Raji (cell line): ENCODE results near the gene SHB.

Source experiments
- POLR2A ChIP-seq: IDR thresholded peaks from 2 replicates; pipeline ENCODE4 v1.6.1; 2011; ENCODE audit warnings: low read depth, low read length, control low read depth; ENCODE audit not compliant: insufficient read depth

Gene SHB

DNA sequence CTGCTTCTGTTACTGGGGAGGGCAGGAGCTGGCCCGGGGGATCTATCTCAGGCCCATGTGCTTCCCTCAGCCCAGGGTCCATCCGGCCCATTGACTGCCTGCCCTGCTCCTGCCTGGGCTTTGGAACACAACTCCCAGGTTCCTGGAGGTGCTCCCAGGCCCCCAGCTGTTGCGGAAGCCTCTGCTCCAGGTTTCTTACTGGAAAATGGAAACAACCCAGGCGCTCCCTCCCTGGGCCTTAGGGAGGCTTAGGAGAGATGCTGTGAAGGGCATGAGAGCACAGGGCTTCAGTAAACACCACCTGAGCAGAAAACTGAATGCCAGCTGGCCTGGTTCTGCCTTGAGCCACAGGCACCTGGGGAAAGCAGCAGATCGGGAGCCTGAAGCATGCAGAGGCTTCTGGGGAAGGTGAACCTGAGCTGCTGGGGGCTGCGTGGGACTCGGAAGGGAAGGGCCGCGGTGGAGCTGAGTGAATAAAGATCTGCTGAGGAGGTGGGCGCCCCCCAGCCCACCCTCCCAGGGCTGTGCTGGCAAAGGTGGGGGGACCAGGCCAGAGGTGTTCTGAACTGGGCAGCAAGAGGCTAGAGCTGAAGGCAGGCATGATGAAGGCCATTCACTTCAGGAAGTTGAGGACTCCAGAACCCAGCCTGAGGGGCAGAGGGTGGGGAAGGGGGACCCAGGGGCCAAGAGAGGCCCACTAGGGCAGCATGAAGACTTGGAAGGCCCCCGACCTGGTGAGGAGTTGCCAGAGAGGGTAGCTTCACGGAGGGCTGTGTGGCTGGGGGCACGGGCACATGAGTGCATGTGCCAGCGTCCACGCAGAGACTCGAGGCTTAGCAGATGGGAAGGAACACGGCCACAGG, 64.8 kb downstream of the SHB start:
- no peak for TF ChIP-seq POLR2A

DNA sequence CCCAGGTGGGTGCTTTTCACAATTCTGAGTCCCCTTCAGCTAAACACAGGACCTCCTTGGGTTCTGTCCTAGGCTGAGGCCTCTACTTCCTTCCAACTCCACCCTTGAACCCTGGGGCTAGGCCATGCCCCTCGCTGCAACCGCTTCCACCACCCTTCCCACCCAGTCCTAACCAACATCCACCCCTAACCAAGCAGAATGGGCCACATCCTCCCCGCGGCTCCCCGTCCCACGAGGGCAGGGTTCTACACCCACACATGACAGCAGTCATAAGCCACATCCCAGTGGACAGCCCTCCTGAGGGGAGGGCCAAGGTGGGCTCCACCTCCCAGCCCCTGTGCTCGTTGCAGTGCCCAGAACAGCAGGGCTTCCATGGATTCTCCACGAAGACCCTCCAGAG, 65.8 kb downstream of the SHB start:
- TF ChIP-seq POLR2A: no peak

DNA sequence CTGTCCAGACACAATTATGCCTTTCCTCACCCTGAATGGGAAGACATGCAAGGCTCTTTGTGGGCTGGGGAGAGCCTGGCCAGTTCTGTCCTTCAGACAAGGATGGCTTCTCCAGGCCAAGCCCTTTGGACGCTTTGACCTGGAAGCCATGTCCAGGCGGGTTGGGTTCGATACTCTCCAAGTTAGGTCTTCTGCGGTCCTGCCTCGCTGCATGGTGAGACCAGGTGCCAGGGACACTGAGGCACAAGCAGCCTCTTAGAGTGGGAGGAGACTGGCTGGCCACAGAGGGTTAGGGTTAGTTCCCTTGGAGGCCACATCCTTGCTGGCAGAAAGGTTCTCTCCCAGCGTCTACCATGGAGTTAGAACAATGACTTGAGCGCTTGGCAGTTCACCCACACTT, 67.6 kb downstream of the SHB start:
- no peak for TF ChIP-seq POLR2A

DNA sequence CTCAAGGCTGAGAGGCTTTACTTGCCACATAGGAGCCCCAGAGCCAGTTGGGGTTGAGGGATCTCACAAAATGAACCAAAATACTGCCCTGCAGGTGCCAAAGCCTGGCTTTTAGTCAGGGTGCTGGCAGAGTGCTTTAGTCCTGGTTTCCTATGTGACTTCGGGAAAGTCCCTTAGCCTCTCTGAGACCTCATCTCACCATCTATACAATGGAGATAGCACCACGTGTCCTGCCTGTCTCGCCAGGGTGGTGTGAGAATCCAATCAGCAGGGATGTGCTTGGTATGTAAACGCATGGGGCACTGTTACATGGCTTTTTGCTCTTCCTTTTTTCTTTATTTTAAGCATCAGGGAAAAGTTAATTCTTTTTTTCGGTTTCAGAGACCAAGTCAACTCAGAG, 68.3 kb downstream of the SHB start:
- no peak for TF ChIP-seq POLR2A

DNA sequence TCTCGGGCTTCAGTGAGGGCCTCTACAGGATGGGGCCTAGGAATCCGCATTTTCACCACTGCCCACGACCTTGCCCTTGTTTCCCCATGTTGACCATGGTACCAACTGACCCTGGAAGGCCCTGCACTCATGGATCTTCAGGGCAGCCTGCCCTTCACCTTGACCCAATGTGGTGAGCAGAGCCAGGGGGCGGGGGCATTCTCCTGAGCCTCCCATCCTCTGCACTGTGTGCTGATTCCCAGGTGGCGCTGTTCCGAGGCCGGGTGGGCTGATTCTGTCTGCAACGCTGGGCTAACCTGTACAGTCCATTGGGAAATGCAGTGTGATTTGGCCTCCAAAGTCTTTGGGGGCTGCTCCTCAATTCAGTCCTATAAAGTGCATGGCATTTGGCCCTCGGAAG, 68.7 kb downstream of the SHB start:
- TF ChIP-seq POLR2A: no peak

DNA sequence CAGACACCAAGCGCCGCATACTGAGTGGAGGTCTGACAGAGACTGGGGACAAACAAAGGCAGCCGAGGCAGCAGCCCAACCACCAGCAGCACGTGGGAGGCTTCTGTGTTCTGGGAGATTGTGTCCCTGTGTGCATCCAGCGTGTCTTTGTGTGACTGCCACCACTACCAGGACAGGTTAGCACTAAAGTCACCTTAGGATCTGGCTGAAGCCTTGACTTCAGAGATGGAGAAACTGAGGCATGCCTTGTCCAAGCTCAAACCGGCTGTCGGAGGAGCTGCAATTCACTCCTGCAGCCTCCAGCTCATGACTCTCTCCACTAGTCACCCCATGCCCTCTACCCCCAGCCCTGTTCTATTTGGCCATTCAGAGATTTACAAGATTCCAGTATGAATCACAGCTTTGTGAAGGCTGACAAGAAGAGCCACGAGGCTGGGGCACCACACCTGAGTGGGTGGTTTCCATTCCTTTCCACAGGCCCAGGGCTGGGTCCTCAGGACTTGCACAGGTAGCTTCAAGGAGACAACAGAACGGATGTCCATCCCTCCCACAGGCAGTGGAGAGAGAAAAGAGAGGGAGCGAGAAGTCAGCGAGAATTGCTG, 69.3 kb downstream of the SHB start:
- no peak for TF ChIP-seq POLR2A

DNA sequence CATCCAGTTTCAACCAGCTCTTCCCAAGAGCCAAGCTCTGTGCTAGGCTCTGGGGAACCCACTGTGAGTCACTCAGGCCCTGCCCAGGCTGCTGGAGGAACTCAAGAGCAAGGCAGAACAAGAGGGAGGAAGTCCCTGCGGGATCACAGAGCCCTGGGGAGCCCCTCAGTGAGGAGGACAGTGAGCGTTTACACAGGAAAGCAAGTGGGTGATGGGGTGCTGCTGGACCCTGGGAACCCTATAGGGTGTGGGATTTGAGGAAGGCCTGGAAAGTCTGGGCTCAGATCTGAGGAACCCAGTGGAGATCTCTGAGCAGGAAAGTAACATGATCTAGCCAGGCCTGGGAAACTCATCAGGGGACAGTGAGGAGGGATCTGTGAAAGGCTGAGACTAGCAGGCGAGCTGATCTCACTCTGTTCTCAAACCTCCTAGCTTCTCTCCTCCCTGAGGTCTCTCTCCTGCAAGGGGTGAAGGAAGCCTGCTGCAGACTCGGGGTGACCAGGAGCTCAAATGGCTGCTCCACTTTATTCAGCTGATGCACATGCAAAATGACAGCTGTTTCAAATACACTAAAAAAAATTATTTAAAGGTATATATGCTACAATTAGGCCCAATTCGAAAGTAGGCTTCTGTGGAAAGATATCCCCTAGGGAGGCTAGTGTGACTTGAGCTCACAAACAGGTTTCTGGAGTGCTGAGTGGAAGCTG, 70.0 kb downstream of the SHB start:
- no peak for TF ChIP-seq POLR2A

DNA sequence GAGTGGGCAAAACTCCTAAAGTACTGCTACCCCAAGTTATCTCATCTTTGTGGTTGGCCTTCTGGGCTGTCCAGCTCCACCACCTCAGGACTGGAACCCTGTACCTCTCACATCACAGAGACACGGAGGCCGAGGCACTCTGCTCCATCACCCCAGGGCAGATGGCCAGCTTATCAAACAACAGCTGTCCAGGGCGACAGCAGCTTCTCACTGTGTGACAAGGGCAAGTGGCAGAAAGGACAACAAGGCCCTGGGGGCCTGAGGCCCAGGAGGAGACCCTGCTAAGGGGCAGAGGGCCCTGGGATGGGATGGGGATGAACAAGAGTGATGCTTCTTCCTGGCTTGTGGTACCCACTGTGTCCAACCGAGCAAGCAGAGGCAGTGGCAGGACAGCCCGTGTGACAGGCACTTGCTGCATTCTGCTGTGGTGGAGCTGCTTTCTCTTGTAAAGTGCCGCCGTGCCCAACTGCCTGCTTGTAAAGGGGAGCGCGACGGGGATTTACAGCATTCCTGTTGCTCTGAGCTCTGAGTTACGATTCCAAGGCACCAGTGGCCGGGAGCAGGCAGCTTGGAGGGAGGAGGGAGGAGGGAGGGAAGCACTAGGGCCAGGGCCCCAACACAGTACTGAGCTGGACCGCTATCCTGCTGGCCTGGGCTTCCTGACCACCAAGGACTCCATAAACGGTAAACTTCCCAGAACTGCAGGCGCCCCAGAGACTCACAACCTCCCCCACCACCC, 71.2 kb downstream of the SHB start:
- no peak for TF ChIP-seq POLR2A

DNA sequence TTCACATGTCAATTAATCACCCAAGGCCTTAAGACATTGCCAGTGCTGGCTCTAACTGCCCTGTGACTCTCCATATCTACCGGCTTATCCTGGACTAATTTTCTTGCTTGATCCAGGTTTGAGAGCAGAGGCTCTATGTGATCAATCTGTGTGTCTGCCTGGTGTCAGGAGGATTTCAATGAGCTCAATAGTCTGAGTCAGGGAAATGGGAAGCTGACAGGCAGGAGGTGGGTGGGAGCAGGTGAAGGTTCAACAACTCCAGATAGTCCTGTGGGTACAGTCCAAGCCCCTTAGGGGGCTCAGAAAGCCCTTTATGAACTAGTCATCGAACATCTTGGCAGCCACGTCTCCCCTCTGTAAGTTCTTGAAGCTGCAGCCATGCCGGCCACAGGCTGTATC, 72.2 kb downstream of the SHB start:
- TF ChIP-seq POLR2A: no peak

DNA sequence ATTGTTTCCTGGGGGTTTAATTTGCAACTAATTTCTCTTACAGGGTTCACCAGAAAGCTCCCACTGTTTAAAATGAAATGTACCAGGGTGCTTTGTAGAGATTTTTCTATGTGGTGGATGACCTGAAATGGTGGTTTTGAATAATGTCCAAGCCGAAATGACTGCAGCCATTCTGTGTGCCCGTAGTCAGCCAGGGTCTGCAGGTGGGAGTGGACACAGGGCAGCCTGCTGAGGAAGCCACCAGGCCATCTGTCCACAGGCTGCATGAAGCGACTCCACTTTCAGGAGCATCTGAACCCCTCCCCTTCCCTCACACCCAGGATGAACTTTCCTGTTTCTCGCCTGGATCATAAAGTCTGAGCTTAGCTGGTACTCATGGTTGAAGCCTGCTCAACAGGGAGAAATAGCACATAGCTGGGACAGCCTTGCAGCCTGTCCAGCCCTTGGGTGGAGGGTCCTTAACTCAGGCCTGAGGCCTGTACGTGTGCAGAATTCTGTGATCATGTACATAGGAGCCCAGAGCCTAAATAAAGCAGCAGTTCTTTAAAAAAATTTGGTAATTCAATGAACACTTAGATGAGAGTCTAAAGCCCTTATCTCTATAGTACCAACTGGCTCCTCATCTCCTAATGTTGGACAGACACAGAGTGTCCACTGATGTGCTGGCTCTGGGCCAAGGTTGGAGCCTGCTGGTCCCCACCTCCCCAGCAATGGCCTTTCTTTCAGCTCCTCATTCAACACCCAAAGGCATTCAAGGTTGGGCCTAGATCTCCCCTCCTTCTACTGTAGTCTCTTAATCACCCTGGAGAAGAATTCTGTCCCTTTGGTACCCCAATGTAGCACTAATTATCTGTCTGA, 72.8 kb downstream of the SHB start:
- no peak for TF ChIP-seq POLR2A

DNA sequence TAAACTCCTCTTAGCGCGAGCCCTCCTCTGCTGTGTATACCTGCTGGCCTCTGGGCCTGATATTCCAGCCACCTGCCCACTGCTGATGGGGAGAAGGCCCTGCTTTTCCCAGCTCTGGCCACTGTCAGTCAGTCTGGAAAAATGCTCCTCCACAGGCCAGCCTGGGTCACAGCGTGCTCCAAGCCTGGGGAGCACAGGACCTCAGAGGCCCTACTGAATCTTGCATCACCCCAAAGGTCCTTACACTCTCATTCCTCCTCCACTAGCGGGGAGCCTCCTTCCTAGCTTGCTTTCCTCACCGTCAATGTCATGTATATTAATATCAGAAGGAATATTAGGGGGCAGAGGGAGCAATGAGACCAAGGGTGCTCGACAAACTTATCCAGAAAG, 73.7 kb downstream of the SHB start:
- no peak for TF ChIP-seq POLR2A

DNA sequence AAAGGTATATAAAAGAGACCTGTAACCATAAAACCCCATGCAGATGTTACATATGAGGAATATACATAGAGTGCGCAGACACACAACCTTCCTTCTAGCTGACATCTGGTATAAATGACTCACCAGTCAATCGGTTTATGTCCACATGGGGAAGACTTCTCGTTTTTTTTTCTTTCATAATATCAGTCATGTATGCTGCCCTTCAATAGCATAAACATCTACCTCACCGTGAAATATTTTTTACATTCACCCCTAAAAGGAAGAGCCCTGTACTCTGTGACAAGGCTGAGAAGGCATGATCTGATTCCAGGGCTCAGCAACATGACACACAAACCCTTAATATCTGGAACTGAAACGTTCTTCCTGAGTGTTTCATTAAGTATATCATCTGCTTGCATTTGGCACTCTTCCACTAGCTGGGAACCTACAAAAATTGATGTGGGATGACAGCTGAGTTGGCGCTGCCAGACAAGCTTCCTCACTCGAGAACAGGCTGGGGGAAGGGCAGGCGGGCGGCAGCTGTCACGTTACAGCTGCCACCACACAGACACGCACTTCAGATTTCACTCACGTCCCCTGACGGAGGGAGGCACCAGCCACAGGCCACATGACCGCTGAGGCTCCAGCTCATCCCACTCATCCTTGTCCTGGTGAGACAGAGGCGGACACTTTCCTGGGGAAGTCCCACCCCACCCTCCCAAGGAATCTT, 74.2 kb downstream of the SHB start:
- no peak for TF ChIP-seq POLR2A

DNA sequence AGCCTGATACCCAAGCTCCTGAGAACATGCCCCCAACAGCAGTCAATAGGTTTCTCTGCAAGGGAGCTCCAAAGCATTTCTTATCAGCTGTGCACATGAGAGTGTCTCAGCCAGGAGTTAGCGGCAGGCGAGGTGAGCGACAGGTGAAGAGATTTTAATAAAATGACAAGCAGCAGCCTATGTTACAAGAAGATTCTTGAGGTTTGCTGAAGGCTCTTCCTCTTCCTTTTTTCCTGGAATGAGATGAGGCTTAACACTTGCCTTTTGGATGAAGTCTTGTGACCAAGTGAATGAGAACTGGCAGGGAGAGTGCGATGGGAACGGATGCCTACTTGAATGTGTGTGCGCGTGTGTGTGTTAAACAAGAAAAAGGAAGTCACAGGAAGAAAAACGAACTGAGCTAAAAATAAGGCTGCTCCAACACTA, 76.1 kb downstream of the SHB start:
- TF ChIP-seq POLR2A: no peak
